CD14-positive monocyte (primary cell): ENCODE measurements around the gene SPRTN. TPM values are rescaled to one million over a fixed set of nuclear protein-coding genes. Genes with fewer than 3 reads are reported as not detected.

ENCODE experiments used
- DNase-seq, 3 donors: peaks; one replicate each; pipeline ENCODE4 v3.0.0-alpha.2; 2011 to 2022
- H2AFZ ChIP-seq: 2 replicates; pipeline ENCODE4 v1.6.0; 2012; ENCODE audit warnings: mild to moderate bottlenecking, low read depth, low read length, inconsistent platforms; ENCODE audit not compliant: insufficient read depth, poor library complexity, severe bottlenecking
- H3K27ac ChIP-seq, 2 donors: 1 replicate in 1 of 2; 2 replicates in 1 of 2; pipeline ENCODE4 v1.5.1; 2012 to 2013; ENCODE audit warnings: low read length in 2 of 2, control low read depth in 1 of 2, inconsistent platforms in 1 of 2, low read depth in 1 of 2, mild to moderate bottlenecking in 1 of 2
- H3K27me3 ChIP-seq, 2 donors: one replicate each; pipeline versions ENCODE4 v1.6.0 to v1.6.1; 2011 to 2013; ENCODE audit warnings: low read length in 2 of 2; ENCODE audit not compliant: control insufficient read depth in 2 of 2, insufficient read depth in 2 of 2
- H3K36me3 ChIP-seq, 2 donors: replicated peaks in 1 of 2; 1 replicate in 1 of 2; 2 replicates in 1 of 2; pipeline versions ENCODE4 v1.5.1 to v1.6.1; 2012 to 2013; ENCODE audit warnings: low read length in 2 of 2, control low read depth in 1 of 2, inconsistent platforms in 1 of 2, mild to moderate bottlenecking in 1 of 2; ENCODE audit not compliant: insufficient read depth in 2 of 2, control insufficient read depth in 1 of 2
- H3K4me1 ChIP-seq, 2 donors: 1 replicate in 1 of 2; 2 replicates in 1 of 2; pipeline versions ENCODE4 v1.5.1 to v1.6.1; 2012 to 2013; ENCODE audit warnings: low read length in 2 of 2, control low read depth in 1 of 2, inconsistent platforms in 1 of 2, mild to moderate bottlenecking in 1 of 2, moderate library complexity in 1 of 2; ENCODE audit not compliant: insufficient read depth in 2 of 2, control insufficient read depth in 1 of 2
- H3K4me2 ChIP-seq: replicated peaks from 2 replicates; pipeline ENCODE3; 2012; ENCODE audit warnings: low read length, moderate library complexity, mild to moderate bottlenecking; ENCODE audit not compliant: poor library complexity, severe bottlenecking; ENCODE audit errors: extremely low read depth
- H3K4me3 ChIP-seq, 3 experiments: fragments of 200-600 bp in 1 of 3; sonication (generic) in 1 of 3; replicated peaks in 1 of 3; 1 replicate in 2 of 3; 2 replicates in 1 of 3; pipeline ENCODE4 v1.5.1; 2011 to 2013; ENCODE audit warnings: low read length in 3 of 3, mild to moderate bottlenecking in 3 of 3, control low read depth in 2 of 3, low read depth in 2 of 3, inconsistent platforms in 1 of 3, moderate library complexity in 1 of 3
- H3K79me2 ChIP-seq: 2 replicates; pipeline ENCODE4 v1.6.0; 2012; ENCODE audit warnings: mild to moderate bottlenecking, control low read depth, inconsistent platforms, low read length, moderate library complexity; ENCODE audit not compliant: insufficient read depth
- H3K9ac ChIP-seq: 2 replicates; pipeline ENCODE4 v1.6.0; 2017; ENCODE audit warnings: low read length, mild to moderate bottlenecking; ENCODE audit not compliant: insufficient read depth, poor library complexity, severe bottlenecking
- H3K9me3 ChIP-seq, 2 donors: replicated peaks in 1 of 2; 1 replicate in 1 of 2; 2 replicates in 1 of 2; pipeline versions ENCODE4 v1.5.1 to v1.6.1; 2012 to 2013; ENCODE audit warnings: low read length in 2 of 2, control low read depth in 1 of 2; ENCODE audit not compliant: control insufficient read depth in 1 of 2, insufficient read depth in 1 of 2
- H4K20me1 ChIP-seq: 2 replicates; pipeline ENCODE4 v1.6.0; 2012; ENCODE audit warnings: mild to moderate bottlenecking, low read length, control low read depth, moderate library complexity; ENCODE audit not compliant: insufficient read depth
- H3K27ac Mint-ChIP-seq, 7 donors: one replicate each; pipeline ENCODE4 v1.8.0; 2020; ENCODE audit warnings: mild to moderate bottlenecking in 7 of 7, mixed read lengths in 7 of 7, moderate library complexity in 6 of 7, inconsistent platforms in 2 of 7
- H3K27me3 Mint-ChIP-seq, 3 donors: one replicate each; pipeline ENCODE4 v1.8.0; 2021 to 2022; ENCODE audit warnings: low read depth in 3 of 3, mild to moderate bottlenecking in 3 of 3, mixed read lengths in 3 of 3, moderate library complexity in 3 of 3, inconsistent platforms in 1 of 3
- H3K36me3 Mint-ChIP-seq, 2 donors: one replicate each; pipeline ENCODE4 v1.8.0; 2020; ENCODE audit warnings: mixed read lengths in 2 of 2, inconsistent platforms in 1 of 2, mild to moderate bottlenecking in 1 of 2
- H3K4me1 Mint-ChIP-seq: one replicate; pipeline ENCODE4 v1.8.0; 2020; ENCODE audit warnings: mild to moderate bottlenecking, mixed read lengths
- H3K4me3 Mint-ChIP-seq, 2 donors: one replicate each; pipeline ENCODE4 v1.8.0; 2020; ENCODE audit warnings: mild to moderate bottlenecking in 2 of 2, mixed read lengths in 2 of 2, moderate library complexity in 1 of 2
- H3K9me3 Mint-ChIP-seq, 7 donors: one replicate each; pipeline ENCODE4 v1.8.0; 2020 to 2022; ENCODE audit warnings: mixed read lengths in 7 of 7, mild to moderate bottlenecking in 6 of 7, moderate library complexity in 6 of 7, inconsistent platforms in 2 of 7
- CTCF ChIP-seq: fragments of 200-600 bp; IDR thresholded peaks from one replicate; pipeline ENCODE4 v1.8.0; 2022; ENCODE audit warnings: antibody characterized with exemption, mild to moderate bottlenecking
- WGBS: methylation state at CpG from one replicate; pipeline ENCODE4 v1.1.5; 2013; ENCODE audit warnings: missing lambda C conversion rate; ENCODE audit not compliant: insufficient coverage; 5-methylcytosine and 5-hydroxymethylcytosine counted together
- intact Hi-C, 2 donors: fragments of 100-400 bp; cut with micrococcal nuclease; formaldehyde crosslinking; loops; one replicate each; pipeline versions ENCODE4 v1.15.0 to v1.15.1; 2023
- polyA plus RNA-seq, 3 donors: library from polyadenylated mRNA; depleted of rRNA in 1 of 3; unstranded in 2 of 3; stranded (reverse) in 1 of 3; fragments of 300-500 nt in 2 of 3; fragments of >200 nt in 1 of 3; fragmentation: Illumina TruSeq in 2 of 3; gene quantifications; 1 replicate in 2 of 3; 2 replicates in 1 of 3; pipeline ENCODE4 v1.2.3, GENCODE V29; 2012 to 2021

Gene SPRTN
- polyA plus RNA-seq, 3 donors = 4.5 to 9.1 (median 7.8) TPM

- no peak overlapping the region for H3K4me2 ChIP-seq
- no peak overlapping the region for H3K27ac ChIP-seq
- H4K20me1 ChIP-seq = peaks cover 100% of the 10 kb centered on the region
- H2AFZ ChIP-seq = no peak overlapping the region
- peaks cover 25% of the 10 kb centered on the region for H3K4me1 Mint-ChIP-seq
- H3K27me3 ChIP-seq = no peaks in the 10 kb centered on the region
- DNase-seq = no peak
- H3K27me3 Mint-ChIP-seq = no peaks in the 10 kb centered on the region
- no peak overlapping the region for H3K4me3 Mint-ChIP-seq
- H3K4me1 ChIP-seq = peaks cover 4 to 11% of the 10 kb centered on the region in 2 donors
- H3K9ac ChIP-seq = no peak overlapping the region
- peaks cover 90% of the 10 kb centered on the region for H3K79me2 ChIP-seq
- H3K36me3 Mint-ChIP-seq = peaks cover 3 to 19% of the 10 kb centered on the region in 2 donors
- intact Hi-C loops = no loop called here
- no peak for TF ChIP-seq CTCF
- no peak overlapping the region for H3K27ac Mint-ChIP-seq
- no peaks in the 10 kb centered on the region for H3K36me3 ChIP-seq
- H3K9me3 Mint-ChIP-seq = no peaks in the 10 kb centered on the region
- H3K4me3 ChIP-seq = no peak overlapping the region
- no peaks in the 10 kb centered on the region for H3K9me3 ChIP-seq
Measured at GRCh38 chr1:231386466-231386865, 48.4 kb downstream of the SPRTN start.

GRCh38 chr1:231387770-231388669 is 49.9 kb downstream of the SPRTN start:
- Histone ChIP-seq H3K27me3 (no peaks in the 10 kb centered on the region), H3K4me2 (no peak overlapping the region), H3K4me3 (no peak overlapping the region), H3K9me3 (no peaks in the 10 kb centered on the region), H3K79me2 (peaks cover 85% of the 10 kb centered on the region), H3K4me1 (peaks cover 4 to 11% of the 10 kb centered on the region in 2 donors), H3K27ac (no peak overlapping the region), H3K9ac (no peak overlapping the region), H3K36me3 (no peaks in the 10 kb centered on the region), H4K20me1 (peaks cover 96% of the 10 kb centered on the region), H2AFZ (no peak overlapping the region)
- intact Hi-C loops = no loop called here
- no peaks in the 10 kb centered on the region for H3K27me3 Mint-ChIP-seq
- peaks cover 22% of the 10 kb centered on the region for H3K4me1 Mint-ChIP-seq
- TF ChIP-seq CTCF = no peak
- H3K4me3 Mint-ChIP-seq = no peak overlapping the region
- no CpG with 5 or more reads among the region's 5 CpGs for WGBS
- no peaks in the 10 kb centered on the region for H3K9me3 Mint-ChIP-seq
- DNase-seq = peak in 1 of 3 donors; percentile 38
- peak overlapping the region in 3 of 7 donors; percentile 21 to 73 (median 68) for H3K27ac Mint-ChIP-seq
- peaks cover 3 to 22% of the 10 kb centered on the region in 2 donors for H3K36me3 Mint-ChIP-seq
